ENCODE data around the gene DMGDH. TPM values are rescaled to one million over a fixed set of nuclear protein-coding genes. Genes with fewer than 3 reads are reported as not detected.
"Not testable (repeated sequence)": the region's sequence is repeated elsewhere in the genome, so short reads cannot be mapped to it uniquely, and the experiment has no call there.

Gene DMGDH
- total RNA-seq, 1 donor from 2014 or later, result 0.78 TPM

DNA sequence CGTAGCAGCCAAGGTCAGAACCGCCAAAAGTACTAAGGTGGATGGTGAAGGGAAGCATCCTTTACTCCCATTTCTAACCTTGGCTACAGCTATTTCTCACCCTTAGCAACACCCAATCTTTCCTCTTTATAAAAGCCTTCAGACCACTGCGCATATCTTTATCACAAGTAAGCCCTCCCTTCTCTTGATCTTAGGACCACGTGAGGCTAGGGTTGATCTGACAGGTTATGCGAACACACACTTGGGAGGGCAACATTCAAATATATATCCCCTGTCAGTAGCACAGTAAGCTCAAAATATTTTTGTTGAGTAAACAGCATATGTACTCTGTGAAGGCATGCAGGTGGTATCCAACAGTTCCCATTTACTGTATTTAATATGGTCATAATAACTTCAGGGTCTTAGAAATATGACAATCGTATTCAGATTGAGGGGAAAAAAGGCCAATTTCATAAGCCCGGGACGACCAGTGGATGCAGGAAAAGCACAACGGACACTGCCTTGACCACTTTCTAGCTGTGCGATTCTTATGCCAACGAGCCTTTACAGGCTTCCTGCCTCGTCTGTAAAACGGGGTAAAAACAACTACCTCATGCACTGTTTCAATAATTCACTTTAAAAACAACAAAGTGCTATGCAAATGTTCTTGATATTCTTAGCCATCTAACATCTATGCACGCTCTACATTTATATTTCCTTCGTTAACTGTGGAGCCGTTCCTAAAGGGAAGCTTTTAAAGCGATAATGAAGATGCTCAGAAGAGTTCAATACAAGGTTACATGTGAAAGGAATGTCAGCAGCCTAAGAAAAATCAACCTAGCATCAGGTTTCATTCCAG is 85.7 kb downstream of the DMGDH start:
- no peaks in the 10 kb centered on the region for H3K36me3 ChIP-seq
- peak overlapping the region; percentile 98 for H3K27ac ChIP-seq
- intact Hi-C loops (cut with DNase I), result no loop called here
- no peaks in the 10 kb centered on the region for H3K9me3 ChIP-seq
- ATAC-seq (no peak), DNase-seq (no peak)
- peaks cover 19% of the 10 kb centered on the region for H3K4me1 ChIP-seq
- TF ChIP-seq, protein P1, sequence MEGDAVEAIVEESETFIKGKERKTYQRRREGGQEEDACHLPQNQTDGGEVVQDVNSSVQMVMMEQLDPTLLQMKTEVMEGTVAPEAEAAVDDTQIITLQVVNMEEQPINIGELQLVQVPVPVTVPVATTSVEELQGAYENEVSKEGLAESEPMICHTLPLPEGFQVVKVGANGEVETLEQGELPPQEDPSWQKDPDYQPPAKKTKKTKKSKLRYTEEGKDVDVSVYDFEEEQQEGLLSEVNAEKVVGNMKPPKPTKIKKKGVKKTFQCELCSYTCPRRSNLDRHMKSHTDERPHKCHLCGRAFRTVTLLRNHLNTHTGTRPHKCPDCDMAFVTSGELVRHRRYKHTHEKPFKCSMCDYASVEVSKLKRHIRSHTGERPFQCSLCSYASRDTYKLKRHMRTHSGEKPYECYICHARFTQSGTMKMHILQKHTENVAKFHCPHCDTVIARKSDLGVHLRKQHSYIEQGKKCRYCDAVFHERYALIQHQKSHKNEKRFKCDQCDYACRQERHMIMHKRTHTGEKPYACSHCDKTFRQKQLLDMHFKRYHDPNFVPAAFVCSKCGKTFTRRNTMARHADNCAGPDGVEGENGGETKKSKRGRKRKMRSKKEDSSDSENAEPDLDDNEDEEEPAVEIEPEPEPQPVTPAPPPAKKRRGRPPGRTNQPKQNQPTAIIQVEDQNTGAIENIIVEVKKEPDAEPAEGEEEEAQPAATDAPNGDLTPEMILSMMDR (IDR thresholded peaks at IDR 0.05), result no peak
- H3K27me3 ChIP-seq, result no peaks in the 10 kb centered on the region
- peak overlapping the region; percentile 84 for H3K4me3 ChIP-seq

DNA sequence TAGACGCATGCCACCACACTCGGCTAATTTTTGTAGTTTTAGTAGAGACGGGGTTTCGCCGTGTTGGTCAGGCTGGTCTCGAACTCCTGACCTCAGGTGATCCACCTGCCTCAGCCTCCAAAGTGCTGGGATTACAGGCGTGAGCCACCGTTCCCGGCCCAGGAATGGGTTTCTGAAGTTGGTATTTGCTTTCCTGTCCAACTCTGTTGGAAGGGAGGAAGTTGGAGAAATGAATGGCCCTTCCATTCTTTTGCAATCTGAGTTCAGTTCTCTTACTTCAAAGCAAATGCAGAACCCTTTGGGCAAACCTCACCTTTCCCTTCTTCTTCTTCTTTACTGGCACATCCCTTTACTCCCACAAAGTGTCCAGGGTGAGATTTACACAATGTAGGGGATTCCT is 86.3 kb downstream of the DMGDH start:
- H3K27ac ChIP-seq; ATAC-seq; H3K36me3 ChIP-seq; DNase-seq; intact Hi-C loops (cut with DNase I); H3K9me3 ChIP-seq; H3K4me3 ChIP-seq; H3K27me3 ChIP-seq: not testable (repeated sequence)
- H3K4me1 ChIP-seq, result peaks cover 19% of the 10 kb centered on the region

DNA sequence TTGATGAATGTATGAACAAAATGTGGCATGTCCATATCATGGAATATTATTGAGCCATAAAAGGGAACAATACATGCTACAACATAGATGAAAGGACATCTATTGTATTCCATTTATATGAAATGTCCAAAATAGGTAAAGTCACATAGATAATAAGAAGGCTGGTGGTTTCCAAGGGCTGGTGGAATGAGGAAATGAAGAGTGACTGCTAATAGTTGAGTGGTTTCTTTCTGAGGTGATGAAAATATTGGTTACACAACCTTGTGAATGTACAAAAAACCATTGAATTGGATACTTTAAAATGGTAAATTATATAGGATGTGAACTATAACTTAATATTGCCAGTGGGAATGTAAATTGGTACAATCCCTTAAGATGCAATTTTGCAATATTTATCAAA is 89.6 kb downstream of the DMGDH start:
- Histone ChIP-seq H3K27me3 (no peaks in the 10 kb centered on the region), H3K9me3 (no peaks in the 10 kb centered on the region), H3K4me1 (peaks cover 11% of the 10 kb centered on the region), H3K4me3 (no peak overlapping the region), H3K27ac (no peak overlapping the region), H3K36me3 (no peaks in the 10 kb centered on the region)
- TF ChIP-seq, protein P1 (IDR thresholded peaks at IDR 0.05), result no peak
- intact Hi-C loops (cut with DNase I), result no loop called here
- no peak for ATAC-seq
- DNase-seq, result no peak

DNA sequence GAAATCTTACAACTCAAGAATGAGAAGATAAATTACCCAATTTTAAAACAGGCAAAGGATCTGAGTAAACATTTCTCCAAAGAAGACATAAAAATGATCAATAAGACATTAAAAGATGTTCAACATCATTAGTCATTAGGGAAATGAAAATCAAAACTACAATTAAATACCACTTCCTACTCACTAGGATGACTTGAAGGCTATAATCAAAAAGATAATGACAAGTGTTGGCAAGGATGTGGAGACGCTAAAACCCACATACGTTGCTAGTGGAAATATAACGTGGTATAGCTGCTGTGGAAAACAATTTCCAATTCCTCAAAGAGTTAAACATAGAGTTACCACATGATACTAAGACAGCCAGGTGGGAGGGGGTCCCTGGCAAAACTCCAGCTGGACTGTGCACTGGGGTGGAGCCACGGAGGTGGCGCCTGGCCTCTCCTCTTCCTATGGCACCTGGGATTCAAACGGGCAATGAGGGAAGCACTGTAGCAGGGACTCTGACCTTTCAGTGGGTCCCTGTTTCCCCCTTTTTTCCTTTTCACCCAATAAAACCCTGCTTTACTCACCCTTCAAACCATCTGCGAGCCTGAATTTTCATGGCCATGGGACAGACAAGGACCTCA is 90.2 kb downstream of the DMGDH start:
- Histone ChIP-seq H3K36me3 (no peaks in the 10 kb centered on the region), H3K27ac (no peak overlapping the region), H3K27me3 (no peaks in the 10 kb centered on the region), H3K4me3 (no peak overlapping the region), H3K9me3 (no peaks in the 10 kb centered on the region), H3K4me1 (peaks cover 11% of the 10 kb centered on the region)
- TF ChIP-seq, protein P1 (IDR thresholded peaks at IDR 0.05), result no peak
- ATAC-seq, result no peak
- no peak for DNase-seq
- intact Hi-C loops (cut with DNase I), result no loop called here

DNA sequence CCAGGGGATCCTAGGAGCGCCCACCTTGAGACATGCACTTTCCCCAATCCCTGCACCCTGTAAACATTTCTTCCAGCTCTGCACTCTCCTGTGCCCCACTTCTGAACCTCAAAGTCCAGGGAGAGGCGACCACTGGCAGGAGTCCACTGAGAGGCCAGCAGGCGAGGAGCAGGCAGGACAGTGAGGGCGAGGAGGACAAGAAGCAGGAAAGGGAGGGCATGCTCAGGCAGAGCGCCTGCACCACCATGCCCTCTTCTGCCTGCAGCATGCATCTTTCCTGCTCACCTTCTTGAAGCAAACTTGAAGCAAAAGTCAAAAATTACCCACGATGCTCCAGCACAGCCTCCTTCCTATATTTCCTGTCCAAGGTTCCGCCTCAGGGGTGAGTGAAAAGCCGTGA is 94.4 kb downstream of the DMGDH start:
- Histone ChIP-seq H3K27me3 (no peaks in the 10 kb centered on the region), H3K4me1 (peaks cover 22% of the 10 kb centered on the region), H3K4me3 (no peak overlapping the region), H3K27ac (no peak overlapping the region), H3K36me3 (no peaks in the 10 kb centered on the region), H3K9me3 (no peaks in the 10 kb centered on the region)
- no peak for ATAC-seq
- TF ChIP-seq, protein P1 (IDR thresholded peaks at IDR 0.05), result no peak
- intact Hi-C loops (cut with DNase I), result no loop called here
- DNase-seq, result no peak

DNA sequence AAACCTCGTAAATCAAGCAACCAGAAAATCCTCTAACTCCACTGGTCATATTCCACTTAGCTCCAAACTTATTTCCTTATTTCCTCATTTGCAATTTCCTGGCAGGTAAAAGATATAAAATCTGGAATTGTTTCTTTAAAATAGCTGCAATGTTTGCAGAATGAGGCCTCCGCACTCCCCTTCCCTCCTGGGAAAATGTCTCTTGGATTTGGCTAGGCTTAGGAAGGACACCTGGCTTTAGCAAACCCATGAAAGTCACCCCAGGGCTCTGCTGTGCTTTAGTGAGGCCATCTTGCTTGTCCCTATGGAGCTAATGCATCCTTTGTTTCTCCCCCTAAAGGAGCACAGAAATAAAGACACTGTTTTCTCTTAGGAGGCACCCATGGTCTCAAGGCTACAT is 94.9 kb downstream of the DMGDH start:
- intact Hi-C loops (cut with DNase I), result no loop called here
- H3K36me3 ChIP-seq, result no peaks in the 10 kb centered on the region
- H3K9me3 ChIP-seq, result no peaks in the 10 kb centered on the region
- ATAC-seq (no peak), DNase-seq (no peak)
- no peak overlapping the region for H3K27ac ChIP-seq
- no peaks in the 10 kb centered on the region for H3K27me3 ChIP-seq
- no peak overlapping the region for H3K4me3 ChIP-seq
- H3K4me1 ChIP-seq, result peaks cover 22% of the 10 kb centered on the region
- TF ChIP-seq, protein P1 (IDR thresholded peaks at IDR 0.05), result no peak
